ENCODE results near the gene GRM1. TPM values are rescaled to one million over a fixed set of nuclear protein-coding genes. Genes with fewer than 3 reads are reported as not detected.

GRM1 gene
- total RNA-seq, 4 donors from 2014 or later, result 0.13 TPM; not detected in 3

GRCh38 chr6:146289816-146290588 lies 261.1 kb downstream of the GRM1 start:
- no peak overlapping the region for H3K27ac ChIP-seq
- TF ChIP-seq CTCF (IDR thresholded peaks at IDR 0.05), result no peak
- no peak for TF ChIP-seq POLR2A (IDR thresholded peaks at IDR 0.05)
- no peak for TF ChIP-seq POLR2AphosphoS5 (IDR thresholded peaks at IDR 0.05)
- TF ChIP-seq EP300 (IDR thresholded peaks at IDR 0.05), result no peak
- no peaks in the 10 kb centered on the region for H3K4me1 ChIP-seq
- H3K9me3 ChIP-seq, result no peaks in the 10 kb centered on the region
- ATAC-seq, result peak; percentile 39
- no peak overlapping the region for H3K4me3 ChIP-seq
- H3K36me3 ChIP-seq, result no peaks in the 10 kb centered on the region
- 63 to 71% methylated on average over 5 of the region's 5 CpGs for WGBS, 2 donors (ENCODE audit: low coverage in 1 of 2)
- no peaks in the 10 kb centered on the region for H3K27me3 ChIP-seq

GRCh38 chr6:146290589-146290901 lies 261.7 kb downstream of the GRM1 start:
- no peaks in the 10 kb centered on the region for H3K4me1 ChIP-seq
- H3K4me3 ChIP-seq, result no peak overlapping the region
- H3K27ac ChIP-seq, result no peak overlapping the region
- TF ChIP-seq POLR2A (IDR thresholded peaks at IDR 0.05) (no peak), CTCF (IDR thresholded peaks at IDR 0.05) (no peak), POLR2AphosphoS5 (IDR thresholded peaks at IDR 0.05) (no peak), EP300 (IDR thresholded peaks at IDR 0.05) (no peak)
- no peaks in the 10 kb centered on the region for H3K9me3 ChIP-seq
- H3K36me3 ChIP-seq, result no peaks in the 10 kb centered on the region
- no peaks in the 10 kb centered on the region for H3K27me3 ChIP-seq
- 86 to 88% methylated on average over 2 of the region's 2 CpGs for WGBS, 2 donors (ENCODE audit: low coverage in 1 of 2)
- ATAC-seq, result no peak

GRCh38 chr6:146292506-146292905 lies 263.6 kb downstream of the GRM1 start:
- Histone ChIP-seq H3K27ac (no peak overlapping the region), H3K27me3 (no peaks in the 10 kb centered on the region), H3K4me1 (no peaks in the 10 kb centered on the region), H3K9me3 (no peaks in the 10 kb centered on the region), H3K36me3 (no peaks in the 10 kb centered on the region), H3K4me3 (no peak overlapping the region)
- no peak for TF ChIP-seq POLR2AphosphoS5 (IDR thresholded peaks at IDR 0.05)
- TF ChIP-seq POLR2A (IDR thresholded peaks at IDR 0.05), result no peak
- no peak for TF ChIP-seq CTCF (IDR thresholded peaks at IDR 0.05)
- no peak for TF ChIP-seq EP300 (IDR thresholded peaks at IDR 0.05)
- no peak for ATAC-seq
- WGBS, 2 donors (ENCODE audit: low coverage in 1 of 2), result 58 to 67% methylated on average over 1 of the region's 1 CpG

GRCh38 chr6:146295695-146296094 lies 266.8 kb downstream of the GRM1 start:
- no peaks in the 10 kb centered on the region for H3K27me3 ChIP-seq
- H3K4me1 ChIP-seq, result no peaks in the 10 kb centered on the region
- TF ChIP-seq CTCF (IDR thresholded peaks at IDR 0.05), result no peak
- TF ChIP-seq POLR2A (IDR thresholded peaks at IDR 0.05), result no peak
- no peak for TF ChIP-seq POLR2AphosphoS5 (IDR thresholded peaks at IDR 0.05)
- TF ChIP-seq EP300 (IDR thresholded peaks at IDR 0.05), result no peak
- H3K36me3 ChIP-seq, result no peaks in the 10 kb centered on the region
- no peaks in the 10 kb centered on the region for H3K9me3 ChIP-seq
- WGBS, 2 donors (ENCODE audit: low coverage in 1 of 2), result 91 to 93% methylated on average over 3 to 4 of the region's 4 CpGs
- ATAC-seq, result no peak
- H3K4me3 ChIP-seq, result no peak overlapping the region
- no peak overlapping the region for H3K27ac ChIP-seq

- no peak for ATAC-seq
- H3K4me1 ChIP-seq, result no peaks in the 10 kb centered on the region
- no peaks in the 10 kb centered on the region for H3K9me3 ChIP-seq
- TF ChIP-seq POLR2A (IDR thresholded peaks at IDR 0.05), result no peak
- no peak for TF ChIP-seq POLR2AphosphoS5 (IDR thresholded peaks at IDR 0.05)
- no peak for TF ChIP-seq CTCF (IDR thresholded peaks at IDR 0.05)
- no peak for TF ChIP-seq EP300 (IDR thresholded peaks at IDR 0.05)
- H3K4me3 ChIP-seq, result no peak overlapping the region
- no peak overlapping the region for H3K27ac ChIP-seq
- no peaks in the 10 kb centered on the region for H3K36me3 ChIP-seq
- H3K27me3 ChIP-seq, result no peaks in the 10 kb centered on the region
These were observed 269.0 kb downstream of the GRM1 start for GRCh38 chr6:146297815-146298214.
